ENCODE results near the gene RHOU. TPM values are rescaled to one million over a fixed set of nuclear protein-coding genes. Genes with fewer than 3 reads are reported as not detected.

RHOU gene
- total RNA-seq, 3 donors from 2014 or later: 30.7 to 45.1 (median 39.3) TPM

- no peak for TF ChIP-seq CTCF (IDR thresholded peaks at IDR 0.05)
- intact Hi-C loops (cut with DNase I, micrococcal nuclease): no loop called here
- DNase-seq (no peak), ATAC-seq (no peak)
- H3K9me3 ChIP-seq: no peaks in the 10 kb centered on the region
- H3K4me3 ChIP-seq: no peak overlapping the region
- peaks cover 4% of the 10 kb centered on the region for H3K4me1 ChIP-seq (ENCODE audit: low read depth)
- H3K36me3 ChIP-seq (ENCODE audit: low read depth): no peaks in the 10 kb centered on the region
These were observed 9.6 kb downstream of the RHOU start for GRCh38 chr1:228744918-228745317.

- intact Hi-C loops (cut with DNase I, micrococcal nuclease): no loop called here
- Histone ChIP-seq H3K4me1 (ENCODE audit: low read depth) (no peaks in the 10 kb centered on the region), H3K36me3 (ENCODE audit: low read depth) (no peaks in the 10 kb centered on the region), H3K4me3 (no peak overlapping the region), H3K9me3 (no peaks in the 10 kb centered on the region)
- DNase-seq (no peak), ATAC-seq (no peak)
- no peak for TF ChIP-seq CTCF (IDR thresholded peaks at IDR 0.05)
These were observed 10.2 kb downstream of the RHOU start for GRCh38 chr1:228745497-228745896.

GRCh38 chr1:228747301-228747935, 12.1 kb downstream of the RHOU start:
- no peaks in the 10 kb centered on the region for H3K36me3 ChIP-seq (ENCODE audit: low read depth)
- DNase-seq (no peak), ATAC-seq (no peak)
- intact Hi-C loops (cut with DNase I, micrococcal nuclease): no loop called here
- no peaks in the 10 kb centered on the region for H3K9me3 ChIP-seq
- no peak overlapping the region for H3K4me3 ChIP-seq
- TF ChIP-seq CTCF (IDR thresholded peaks at IDR 0.05): no peak
- no peaks in the 10 kb centered on the region for H3K4me1 ChIP-seq (ENCODE audit: low read depth)

GRCh38 chr1:228748029-228748428, 12.8 kb downstream of the RHOU start:
- no peak for TF ChIP-seq CTCF (IDR thresholded peaks at IDR 0.05)
- ATAC-seq (no peak), DNase-seq (no peak)
- H3K4me3 ChIP-seq: no peak overlapping the region
- H3K4me1 ChIP-seq (ENCODE audit: low read depth): no peaks in the 10 kb centered on the region
- H3K9me3 ChIP-seq: no peaks in the 10 kb centered on the region
- H3K36me3 ChIP-seq (ENCODE audit: low read depth): no peaks in the 10 kb centered on the region
- intact Hi-C loops (cut with DNase I, micrococcal nuclease): no loop called here

GRCh38 chr1:228748431-228748830, 13.2 kb downstream of the RHOU start:
- TF ChIP-seq CTCF (IDR thresholded peaks at IDR 0.05): no peak
- intact Hi-C loops (cut with DNase I, micrococcal nuclease): no loop called here
- DNase-seq: no peak

GRCh38 chr1:228749765-228750164, 14.5 kb downstream of the RHOU start:
- DNase-seq: no peak
- no peaks in the 10 kb centered on the region for H3K36me3 ChIP-seq (ENCODE audit: low read depth)
- no peak for TF ChIP-seq CTCF (IDR thresholded peaks at IDR 0.05)
- no peak for ATAC-seq
- H3K9me3 ChIP-seq: no peaks in the 10 kb centered on the region
- no peak overlapping the region for H3K4me3 ChIP-seq
- no peaks in the 10 kb centered on the region for H3K4me1 ChIP-seq (ENCODE audit: low read depth)
- intact Hi-C loops (cut with DNase I, micrococcal nuclease): no loop called here

More at GRCh38 chr1:228748431-228748830, 13.2 kb downstream of the RHOU start:
- Histone ChIP-seq H3K4me1 (ENCODE audit: low read depth) (no peaks in the 10 kb centered on the region), H3K4me3 (no peak overlapping the region), H3K36me3 (ENCODE audit: low read depth) (no peaks in the 10 kb centered on the region), H3K9me3 (no peaks in the 10 kb centered on the region)
- ATAC-seq: no peak
